PFSK-1 (cell line): Measurements from ENCODE around the gene COL12A1.

Experiments
- FOXP2 ChIP-seq: optimal IDR thresholded peaks from 2 replicates; pipeline ENCODE3; 2011; ENCODE audit warnings: borderline replicate concordance, control low read depth, inconsistent platforms; ENCODE audit not compliant: insufficient read depth; ENCODE audit errors: extremely low read length, extremely low read depth
- POLR2AphosphoS5 ChIP-seq: IDR thresholded peaks from 2 replicates; pipeline ENCODE4 v1.6.1; 2012; ENCODE audit warnings: low read depth, mild to moderate bottlenecking, control low read depth, low read length, moderate library complexity
- REST ChIP-seq, 2 experiments: IDR thresholded peaks; 2 replicates each; pipeline versions ENCODE4 v1.6.1 to v1.8.0; 2011 to 2012; ENCODE audit warnings: low read depth in 2 of 2, low read length in 2 of 2, control low read depth in 1 of 2, inconsistent platforms in 1 of 2, mild to moderate bottlenecking in 1 of 2, moderate library complexity in 1 of 2; ENCODE audit not compliant: insufficient read depth in 1 of 2
- SIN3A ChIP-seq: IDR thresholded peaks from 2 replicates; pipeline ENCODE4 v1.6.1; 2012; ENCODE audit warnings: mild to moderate bottlenecking, low read length, moderate library complexity, borderline replicate concordance; ENCODE audit not compliant: insufficient read depth
- TAF1 ChIP-seq: IDR thresholded peaks from 2 replicates; pipeline ENCODE4 v1.6.1; 2012; ENCODE audit warnings: low read length, control low read depth, borderline replicate concordance; ENCODE audit not compliant: insufficient read depth

Gene COL12A1

DNA sequence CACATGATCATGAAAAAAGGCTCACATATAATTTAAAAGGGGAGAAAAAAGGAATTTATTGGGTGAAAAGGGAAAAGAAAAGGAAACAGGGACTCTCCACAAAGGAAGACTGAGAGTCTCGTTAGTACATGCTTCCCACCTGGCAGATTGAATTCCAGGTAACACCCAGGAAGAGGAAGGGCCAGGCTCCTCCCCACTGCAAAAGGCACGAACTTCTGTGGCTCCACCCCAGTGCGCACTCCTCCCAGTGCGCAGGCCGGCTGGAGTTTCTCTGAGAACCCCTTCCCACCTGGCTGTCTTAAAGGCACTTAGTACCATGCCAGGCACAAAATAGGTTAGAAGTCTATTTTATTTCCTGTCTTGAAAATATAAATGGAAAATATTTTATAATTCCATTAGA, 129.8 kb downstream of the COL12A1 start:
- TF ChIP-seq TAF1 (no peak), SIN3A (no peak), REST (IDR thresholded peaks at IDR 0.05; ENCODE audit: insufficient read depth in 1 of 2, low read depth in 2 of 2, low read length in 2 of 2) (no peak)

- TF ChIP-seq SIN3A (no peak), TAF1 (no peak), POLR2AphosphoS5 (no peak), REST (IDR thresholded peaks at IDR 0.05; ENCODE audit: insufficient read depth in 1 of 2, low read depth in 2 of 2, low read length in 2 of 2) (no peak), FOXP2 (no peak)
Measured at GRCh38 chr6:75070244-75070643, 135.6 kb downstream of the COL12A1 start.

GRCh38 chr6:75065523-75065922, 140.3 kb downstream of the COL12A1 start:
- TF ChIP-seq SIN3A (no peak), REST (IDR thresholded peaks at IDR 0.05; ENCODE audit: insufficient read depth in 1 of 2, low read depth in 2 of 2, low read length in 2 of 2) (no peak), FOXP2 (no peak), TAF1 (no peak), POLR2AphosphoS5 (no peak)

DNA sequence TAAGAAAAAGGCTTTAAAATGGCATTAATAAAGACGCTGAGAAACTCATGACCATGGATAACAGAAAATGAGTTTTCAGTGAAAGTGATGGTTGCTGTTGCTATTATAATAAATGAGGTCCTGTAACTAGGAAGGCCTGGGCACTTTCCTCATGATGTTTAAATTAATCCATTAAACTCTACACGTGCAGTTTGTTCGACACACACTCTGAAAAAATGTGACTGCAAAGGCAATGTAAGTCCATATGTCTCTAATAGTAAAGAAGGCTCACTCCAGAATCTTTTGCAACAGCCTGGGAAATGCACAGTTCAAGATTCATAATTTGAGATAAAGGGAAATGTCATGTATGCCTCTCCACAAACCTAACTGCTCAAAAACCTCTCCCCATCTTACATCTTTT, 153.4 kb downstream of the COL12A1 start:
- TF ChIP-seq TAF1 (no peak), REST (IDR thresholded peaks at IDR 0.05; ENCODE audit: insufficient read depth in 1 of 2, low read depth in 2 of 2, low read length in 2 of 2) (no peak), POLR2AphosphoS5 (no peak), SIN3A (no peak), FOXP2 (no peak)

DNA sequence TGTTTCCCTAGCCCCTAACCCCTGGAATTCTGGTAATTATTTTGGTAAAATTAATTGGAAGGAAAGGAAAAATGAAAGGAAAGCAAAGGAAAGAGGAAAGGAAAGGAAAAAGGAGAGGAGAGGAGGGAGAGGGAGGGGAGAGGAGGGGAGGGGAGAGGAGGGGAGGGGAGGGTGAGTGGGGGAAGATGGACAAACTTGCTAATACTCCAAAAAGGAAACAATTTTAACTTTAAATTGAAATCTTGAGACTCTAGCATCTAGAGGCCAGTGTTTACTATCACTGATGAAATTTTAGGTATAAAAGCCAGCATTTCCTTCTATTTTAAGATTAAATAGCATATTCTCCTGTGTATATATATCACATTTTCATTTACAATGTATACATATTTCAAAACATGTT, 156.5 kb downstream of the COL12A1 start:
- TF ChIP-seq POLR2AphosphoS5 (no peak), TAF1 (no peak), REST (IDR thresholded peaks at IDR 0.05; ENCODE audit: insufficient read depth in 1 of 2, low read depth in 2 of 2, low read length in 2 of 2) (no peak), SIN3A (no peak), FOXP2 (no peak)
